ENCODE measurements around the gene C10orf90.

- no peak for TF ChIP-seq CTCF (tag by site-specific recombination; IDR thresholded peaks at IDR 0.05)
- TF ChIP-seq HOXA7 (CRISPR knock-in tag; IDR thresholded peaks at IDR 0.05; ENCODE audit: borderline replicate concordance): no peak
- no peak; the same call in 1 of the 2 replicates for TF ChIP-seq ZFP37 (tag by site-specific recombination; IDR thresholded peaks at IDR 0.05)
Measured at GRCh38 chr10:126459878-126460481, 210.5 kb downstream of the C10orf90 start.

Measured in HEK293 (cell line).